NK-92 (cell line): ENCODE results near the gene CACNA2D4.
A peak's percentile ranks its signal among the peaks of the same experiment; 100 is the strongest.
"Not testable (repeated sequence)": the region's sequence is repeated elsewhere in the genome, so short reads cannot be mapped to it uniquely, and the experiment has no call there.

ENCODE experiments used
- DNase-seq: peaks from one replicate; lab custom pipeline; 2025; ENCODE audit not compliant: unreplicated experiment; lab: John Stamatoyannopoulos, UW

Gene CACNA2D4, protein sequence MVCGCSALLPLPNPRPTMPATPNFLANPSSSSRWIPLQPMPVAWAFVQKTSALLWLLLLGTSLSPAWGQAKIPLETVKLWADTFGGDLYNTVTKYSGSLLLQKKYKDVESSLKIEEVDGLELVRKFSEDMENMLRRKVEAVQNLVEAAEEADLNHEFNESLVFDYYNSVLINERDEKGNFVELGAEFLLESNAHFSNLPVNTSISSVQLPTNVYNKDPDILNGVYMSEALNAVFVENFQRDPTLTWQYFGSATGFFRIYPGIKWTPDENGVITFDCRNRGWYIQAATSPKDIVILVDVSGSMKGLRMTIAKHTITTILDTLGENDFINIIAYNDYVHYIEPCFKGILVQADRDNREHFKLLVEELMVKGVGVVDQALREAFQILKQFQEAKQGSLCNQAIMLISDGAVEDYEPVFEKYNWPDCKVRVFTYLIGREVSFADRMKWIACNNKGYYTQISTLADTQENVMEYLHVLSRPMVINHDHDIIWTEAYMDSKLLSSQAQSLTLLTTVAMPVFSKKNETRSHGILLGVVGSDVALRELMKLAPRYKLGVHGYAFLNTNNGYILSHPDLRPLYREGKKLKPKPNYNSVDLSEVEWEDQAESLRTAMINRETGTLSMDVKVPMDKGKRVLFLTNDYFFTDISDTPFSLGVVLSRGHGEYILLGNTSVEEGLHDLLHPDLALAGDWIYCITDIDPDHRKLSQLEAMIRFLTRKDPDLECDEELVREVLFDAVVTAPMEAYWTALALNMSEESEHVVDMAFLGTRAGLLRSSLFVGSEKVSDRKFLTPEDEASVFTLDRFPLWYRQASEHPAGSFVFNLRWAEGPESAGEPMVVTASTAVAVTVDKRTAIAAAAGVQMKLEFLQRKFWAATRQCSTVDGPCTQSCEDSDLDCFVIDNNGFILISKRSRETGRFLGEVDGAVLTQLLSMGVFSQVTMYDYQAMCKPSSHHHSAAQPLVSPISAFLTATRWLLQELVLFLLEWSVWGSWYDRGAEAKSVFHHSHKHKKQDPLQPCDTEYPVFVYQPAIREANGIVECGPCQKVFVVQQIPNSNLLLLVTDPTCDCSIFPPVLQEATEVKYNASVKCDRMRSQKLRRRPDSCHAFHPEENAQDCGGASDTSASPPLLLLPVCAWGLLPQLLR

DNA sequence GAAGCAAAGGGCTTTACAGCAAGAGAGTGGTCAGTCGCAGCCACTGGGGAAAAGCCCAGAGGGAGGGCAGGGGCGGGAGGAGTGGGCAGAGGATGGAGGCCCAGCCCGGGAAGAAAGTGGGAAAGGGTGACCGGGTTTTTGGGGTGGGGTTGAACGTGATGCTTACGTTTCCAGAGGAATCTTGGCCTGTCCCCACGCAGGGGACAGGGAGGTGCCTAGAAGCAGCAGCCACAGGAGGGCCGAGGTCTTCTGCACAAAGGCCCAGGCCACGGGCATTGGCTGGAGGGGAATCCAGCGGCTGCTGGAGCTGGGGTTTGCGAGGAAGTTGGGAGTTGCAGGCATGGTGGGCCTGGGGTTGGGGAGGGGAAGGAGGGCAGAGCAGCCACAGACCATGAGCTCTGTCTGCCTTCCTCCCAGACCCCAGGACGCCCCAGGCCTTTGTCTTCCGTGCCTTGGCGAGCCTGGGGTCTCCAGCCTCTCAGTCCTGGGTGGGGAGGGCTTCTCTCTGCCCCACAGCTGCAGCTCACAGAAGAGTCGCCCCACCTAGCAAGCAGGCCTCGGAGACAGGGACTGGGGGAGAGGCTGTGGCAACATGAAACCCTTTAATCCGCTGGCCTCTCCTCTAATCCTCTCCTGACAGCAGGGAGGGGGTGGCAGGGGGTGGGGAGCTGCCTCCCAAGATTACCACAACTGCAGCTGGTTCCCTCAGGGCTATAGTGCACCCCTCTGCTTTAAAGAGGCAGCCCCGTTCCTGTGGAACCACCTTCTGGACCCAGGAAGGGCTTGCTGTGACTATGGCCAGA lies at the start of gene CACNA2D4:
TSS of gene CACNA2D4 (minus strand) at position 572 of the 803 bp plus-strand sequence. CDS start at position 393, 179 bp downstream.
- DNase-seq = no peak

DNA sequence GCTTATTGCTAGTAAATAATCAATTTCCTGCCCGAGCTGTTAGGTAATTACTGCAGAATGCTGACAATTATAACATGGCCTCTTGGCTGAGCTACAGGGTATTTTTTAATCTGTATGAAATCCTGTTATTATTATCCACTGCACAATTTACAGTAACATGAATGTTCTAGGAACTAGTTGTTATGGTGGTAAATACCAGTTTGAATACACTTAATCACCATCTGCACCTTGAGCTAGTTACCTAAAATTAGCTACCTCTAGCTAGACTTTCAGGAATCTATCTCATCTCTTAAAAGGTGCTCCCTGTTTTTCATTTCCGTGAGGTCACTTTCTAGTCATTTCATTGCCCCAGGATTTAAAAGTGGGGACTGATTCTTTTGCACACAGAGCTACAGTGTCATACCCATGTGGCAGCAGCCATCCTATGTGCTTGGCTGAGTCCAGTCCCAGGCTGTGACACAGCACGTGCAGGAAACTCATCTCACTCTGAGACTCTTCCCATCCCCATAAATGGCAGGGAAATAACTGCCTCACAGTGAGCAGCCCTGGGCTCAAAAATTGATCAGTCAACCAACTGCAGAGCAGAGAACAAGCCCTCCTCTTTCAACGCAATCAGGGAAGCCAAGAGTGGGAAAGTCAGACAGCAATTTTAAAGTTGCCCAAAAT lies 48.2 kb upstream of the CACNA2D4 start:
- DNase-seq = no peak

DNA sequence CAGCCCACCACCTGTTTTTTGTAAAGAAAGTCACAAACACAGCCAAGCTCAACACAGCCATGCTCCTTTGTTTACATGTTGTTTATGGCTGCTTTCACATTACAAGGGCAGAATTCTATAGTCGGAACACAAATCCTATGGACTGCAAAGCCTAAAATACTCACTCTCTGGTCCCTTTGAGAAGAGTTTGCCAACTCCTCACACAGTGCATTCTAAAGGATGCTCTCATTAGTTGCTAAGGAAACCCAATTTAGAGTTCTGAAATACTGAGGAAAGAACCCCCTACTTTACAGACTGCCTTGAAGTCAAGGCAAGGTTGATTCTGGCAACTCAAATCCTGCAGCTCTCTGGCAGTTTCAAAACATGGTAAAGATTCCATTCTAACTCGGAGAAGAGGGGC lies 47.5 kb upstream of the CACNA2D4 start:
- DNase-seq = no peak

DNA sequence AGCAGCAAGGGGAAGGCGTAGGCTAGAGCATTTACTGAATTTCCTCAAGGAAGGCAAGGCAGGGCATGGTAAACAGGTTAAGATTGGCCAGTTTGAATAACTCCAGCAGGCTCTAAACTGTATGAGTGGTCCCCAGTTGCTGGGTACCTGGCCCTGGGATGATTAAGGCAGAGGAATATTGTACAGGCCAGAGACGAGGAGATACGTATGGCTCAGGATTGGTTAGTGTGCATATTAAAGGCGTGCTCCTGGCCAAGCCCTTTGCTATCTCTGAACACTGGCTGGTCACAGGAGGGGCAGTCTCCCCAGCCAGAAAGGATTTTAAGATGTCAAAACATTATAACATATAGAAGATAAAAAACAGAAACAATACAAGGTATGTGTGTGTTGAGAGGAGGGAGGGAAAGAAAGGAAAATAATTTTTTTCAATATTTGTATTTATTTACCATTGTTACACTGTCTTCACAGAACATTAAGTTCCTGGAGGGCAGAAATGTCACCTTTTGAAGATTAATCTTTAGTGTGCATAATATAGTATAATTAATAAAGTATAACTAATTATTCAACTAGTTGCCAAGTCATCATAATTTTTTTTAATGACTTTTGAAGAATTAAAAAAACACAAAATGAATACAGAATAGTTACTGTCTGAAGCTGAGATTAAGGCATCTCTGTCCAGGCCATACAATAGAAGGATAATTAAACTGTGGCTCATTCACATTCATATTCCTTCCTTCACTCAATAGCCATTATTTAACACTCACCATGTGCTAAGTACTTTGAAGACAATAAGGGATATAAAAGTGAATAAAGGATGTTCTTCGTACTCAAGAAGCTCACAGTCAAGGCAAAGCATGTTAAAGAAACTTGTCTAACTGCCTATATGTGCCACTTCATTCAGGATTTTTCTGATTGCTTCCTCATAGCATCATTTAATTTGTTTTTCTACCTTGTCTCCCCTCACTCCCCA lies 43.9 kb upstream of the CACNA2D4 start:
- DNase-seq = no peak

DNA sequence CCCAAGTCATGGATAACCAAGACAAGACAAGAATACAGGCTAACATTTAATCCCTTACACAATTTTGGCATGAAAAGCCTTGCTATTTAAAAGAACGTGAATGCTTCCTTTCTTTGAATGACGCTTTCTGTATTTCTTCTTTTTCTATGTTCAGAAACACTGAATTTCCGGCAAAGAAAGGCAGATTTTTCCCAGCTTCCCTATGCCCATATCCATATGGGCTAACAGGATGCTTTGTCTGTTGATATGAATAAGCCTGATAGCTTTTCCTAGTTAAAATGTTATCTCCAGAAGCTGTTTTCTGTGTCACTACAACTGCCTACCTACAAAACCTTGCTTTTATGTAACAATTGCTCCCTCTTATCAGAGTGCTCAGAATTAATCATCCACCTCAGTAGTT lies 38.3 kb upstream of the CACNA2D4 start:
- DNase-seq = no peak

DNA sequence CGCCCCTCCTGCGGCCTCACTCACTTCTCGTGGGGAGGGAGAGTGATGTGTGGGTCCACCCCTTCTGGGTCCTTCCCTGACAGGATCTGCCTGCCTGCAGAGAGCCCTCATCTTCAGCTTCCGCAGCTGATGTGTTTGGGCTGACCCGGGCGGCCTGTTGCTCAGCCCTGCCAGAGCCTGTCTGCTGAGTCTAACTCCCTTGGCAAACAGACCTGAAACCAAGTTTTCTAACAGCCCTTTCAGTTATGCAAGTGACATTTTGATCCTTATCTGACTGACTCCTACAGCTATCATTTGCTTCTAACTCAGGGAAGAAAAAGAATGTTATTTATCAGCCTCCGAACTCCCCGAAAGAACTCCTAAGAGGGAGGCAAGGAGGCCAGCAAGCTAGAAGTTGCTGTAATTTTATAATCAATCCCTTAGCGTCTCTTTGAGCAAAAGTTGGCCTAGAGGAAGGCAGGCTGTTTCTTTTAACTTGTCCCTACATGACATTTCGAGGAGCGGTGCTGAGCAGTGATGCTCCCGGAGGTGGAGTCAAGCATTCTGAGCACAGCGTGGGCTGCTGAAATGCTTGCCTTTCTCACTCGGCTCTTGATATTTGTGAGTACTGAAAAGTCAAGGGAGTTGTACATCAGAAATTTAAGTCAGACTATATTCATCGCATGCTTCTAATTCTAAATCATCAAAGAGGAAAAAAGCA lies 31.5 kb upstream of the CACNA2D4 start:
- no peak for DNase-seq

DNA sequence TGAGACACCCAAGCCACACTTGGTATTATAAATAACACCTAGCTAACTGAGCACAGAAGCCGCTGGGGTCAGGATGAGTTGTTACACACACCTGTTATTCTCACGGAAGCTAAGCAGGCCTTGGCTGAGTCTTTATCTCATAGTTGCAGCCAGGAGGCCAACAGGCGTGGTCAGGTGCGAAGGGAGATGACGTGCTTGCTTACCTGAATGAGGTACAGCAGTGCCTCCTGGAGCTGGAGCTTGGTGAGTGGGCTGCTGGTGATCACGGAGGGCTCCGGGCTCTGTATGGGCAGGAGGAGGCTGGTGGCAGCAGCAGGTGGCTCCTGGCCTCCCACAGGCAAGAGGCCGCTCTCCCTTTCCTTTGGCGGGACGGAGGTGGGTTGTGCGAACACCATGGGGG lies 30.4 kb upstream of the CACNA2D4 start:
- DNase-seq = no peak

DNA sequence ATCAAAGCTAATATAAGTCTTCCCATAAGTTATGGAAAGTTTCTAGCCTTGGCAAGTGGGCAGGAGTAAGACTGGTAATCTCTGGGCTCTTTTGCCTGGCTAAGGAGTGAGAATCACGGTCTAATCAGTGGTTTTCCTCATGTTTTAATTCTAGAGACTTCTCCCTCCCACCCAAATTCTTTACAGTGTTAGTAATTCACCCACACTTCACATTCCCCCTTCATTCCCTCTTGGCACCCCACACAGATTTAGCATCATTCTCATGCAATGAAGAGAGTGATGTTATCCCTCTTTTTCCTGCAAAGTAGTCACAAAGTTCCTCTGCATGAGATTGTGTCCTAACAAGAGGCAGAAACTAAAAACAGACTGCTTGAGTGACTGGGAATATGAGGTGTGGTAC lies 28.6 kb upstream of the CACNA2D4 start:
- DNase-seq = no peak

DNA sequence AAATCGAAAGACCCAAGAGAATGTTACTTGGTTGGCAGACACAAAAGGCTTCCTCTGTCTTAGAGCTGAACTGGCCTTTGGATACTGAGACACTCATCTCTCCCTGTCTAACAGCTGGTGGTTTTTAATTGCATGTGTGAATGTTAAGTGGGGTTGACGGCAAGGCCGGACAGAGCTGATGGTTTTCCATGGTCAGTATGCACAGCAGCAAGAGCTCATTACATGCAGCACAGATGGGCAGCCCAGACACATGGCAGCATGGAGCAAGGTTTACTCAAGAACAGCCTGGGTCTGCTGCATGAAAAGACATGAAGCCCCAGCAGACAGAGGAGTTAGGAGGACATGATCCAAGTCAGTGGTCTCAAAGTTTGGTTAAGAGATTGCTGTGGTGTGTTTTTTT lies 27.8 kb upstream of the CACNA2D4 start:
- DNase-seq = no peak

DNA sequence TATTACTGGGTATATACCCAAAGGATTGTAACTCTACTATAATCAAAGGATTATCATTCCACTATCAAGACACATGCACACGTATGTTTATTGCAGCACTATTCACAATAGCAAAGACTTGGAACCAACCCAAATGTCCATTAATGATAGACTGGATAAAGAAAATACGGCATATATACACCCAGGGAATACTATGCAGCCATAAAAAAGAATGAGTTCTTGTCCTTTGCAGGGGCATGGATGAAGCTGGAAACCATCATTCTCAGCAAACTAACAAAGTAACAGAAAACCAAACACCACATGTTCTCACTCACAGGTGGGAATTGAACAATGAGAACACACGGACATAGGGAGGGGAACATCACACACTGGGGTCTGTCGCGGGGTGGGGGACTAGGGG lies 27.1 kb upstream of the CACNA2D4 start:
- not testable (repeated sequence) for DNase-seq

DNA sequence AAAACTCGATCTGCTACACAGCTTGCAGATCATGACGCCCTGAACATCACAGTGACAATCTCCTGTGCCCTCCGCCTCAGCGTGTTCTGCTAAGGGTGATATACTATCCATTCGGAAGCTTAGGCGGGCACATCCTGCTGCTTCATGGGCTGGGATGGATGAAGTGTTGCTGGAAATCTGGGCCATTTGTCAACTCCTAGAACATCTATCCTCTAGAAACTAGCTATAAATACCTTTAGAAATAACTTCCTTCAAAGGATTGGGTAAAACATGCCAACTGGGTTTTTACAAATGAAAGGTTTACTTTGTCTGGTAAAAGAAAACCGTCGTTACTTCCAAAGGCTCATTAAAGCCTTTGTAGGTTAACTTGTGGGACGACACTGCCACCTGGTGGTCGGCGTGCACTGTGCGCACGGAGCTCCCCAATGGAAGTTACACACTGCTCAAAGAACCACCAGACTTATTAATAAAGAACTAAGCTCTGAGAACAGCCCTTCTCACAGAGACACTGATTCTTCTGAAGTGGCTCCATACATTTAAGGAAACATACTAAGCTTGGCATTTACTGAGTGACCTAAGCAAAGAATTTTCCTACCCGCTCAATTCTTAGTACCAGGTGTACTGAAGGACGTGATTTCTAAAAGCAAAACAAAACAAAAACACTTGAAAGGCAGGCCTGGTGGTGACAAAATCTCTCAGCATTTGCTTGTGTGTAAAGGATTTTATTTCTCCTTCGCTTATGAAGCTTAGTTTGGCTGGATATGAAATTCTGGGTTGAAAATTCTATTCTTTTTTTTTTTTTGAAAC lies 21.6 kb upstream of the CACNA2D4 start:
- peak; percentile 38 for DNase-seq

DNA sequence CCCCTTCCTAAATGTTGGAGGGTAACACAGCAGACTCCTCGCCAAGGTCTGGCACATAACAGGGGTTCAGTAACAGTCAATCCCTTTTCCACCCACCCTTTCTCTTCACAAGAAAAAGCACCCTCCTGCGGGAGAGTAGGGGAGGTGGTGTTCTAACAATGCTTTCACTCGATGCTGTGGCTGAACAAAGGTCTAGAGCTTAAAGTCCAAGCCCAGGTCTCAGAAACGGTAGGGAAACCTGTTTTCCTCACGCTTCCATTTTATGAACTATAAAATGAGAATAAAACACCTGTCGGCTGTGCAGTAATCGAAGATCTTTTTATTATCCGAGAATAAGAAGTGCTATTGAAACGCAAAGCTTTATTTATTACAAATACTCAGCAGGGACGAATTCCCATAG lies 20.9 kb upstream of the CACNA2D4 start:
- DNase-seq = no peak

DNA sequence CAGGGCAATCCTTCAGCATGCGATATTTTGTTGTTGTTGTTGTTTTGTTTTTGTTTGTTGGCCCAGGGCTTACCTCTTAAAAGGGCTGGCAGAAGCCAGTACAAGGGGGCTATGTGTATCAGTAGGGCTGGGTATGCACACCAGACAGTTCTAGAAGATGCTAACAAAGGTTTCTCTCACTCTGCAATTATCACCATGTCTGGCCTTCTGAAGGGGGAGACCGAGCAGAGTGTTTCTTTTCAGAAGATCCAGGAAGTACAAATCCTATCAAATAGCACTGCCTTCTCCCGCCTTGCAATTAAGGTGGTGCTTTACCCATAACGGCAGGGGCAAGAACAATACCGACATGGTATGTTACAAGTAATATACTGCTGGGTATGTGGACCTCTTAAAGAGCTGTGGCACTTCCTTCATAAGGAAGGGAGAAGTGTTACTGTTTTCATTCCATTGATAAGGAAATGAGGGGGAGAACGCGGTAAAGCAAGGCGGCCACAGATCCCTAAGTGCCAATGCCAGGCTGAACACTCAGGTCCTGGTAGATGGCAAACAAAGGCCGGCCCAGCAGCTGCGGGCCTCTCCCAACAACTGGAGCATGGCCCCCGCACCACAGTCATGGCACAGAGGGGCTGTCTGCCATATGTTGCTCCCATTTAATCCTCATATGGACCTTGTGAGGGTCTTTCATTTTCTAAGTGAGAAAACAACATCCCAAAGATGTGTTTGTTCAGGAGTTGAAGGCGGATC lies 19.2 kb upstream of the CACNA2D4 start:
- no peak for DNase-seq

DNA sequence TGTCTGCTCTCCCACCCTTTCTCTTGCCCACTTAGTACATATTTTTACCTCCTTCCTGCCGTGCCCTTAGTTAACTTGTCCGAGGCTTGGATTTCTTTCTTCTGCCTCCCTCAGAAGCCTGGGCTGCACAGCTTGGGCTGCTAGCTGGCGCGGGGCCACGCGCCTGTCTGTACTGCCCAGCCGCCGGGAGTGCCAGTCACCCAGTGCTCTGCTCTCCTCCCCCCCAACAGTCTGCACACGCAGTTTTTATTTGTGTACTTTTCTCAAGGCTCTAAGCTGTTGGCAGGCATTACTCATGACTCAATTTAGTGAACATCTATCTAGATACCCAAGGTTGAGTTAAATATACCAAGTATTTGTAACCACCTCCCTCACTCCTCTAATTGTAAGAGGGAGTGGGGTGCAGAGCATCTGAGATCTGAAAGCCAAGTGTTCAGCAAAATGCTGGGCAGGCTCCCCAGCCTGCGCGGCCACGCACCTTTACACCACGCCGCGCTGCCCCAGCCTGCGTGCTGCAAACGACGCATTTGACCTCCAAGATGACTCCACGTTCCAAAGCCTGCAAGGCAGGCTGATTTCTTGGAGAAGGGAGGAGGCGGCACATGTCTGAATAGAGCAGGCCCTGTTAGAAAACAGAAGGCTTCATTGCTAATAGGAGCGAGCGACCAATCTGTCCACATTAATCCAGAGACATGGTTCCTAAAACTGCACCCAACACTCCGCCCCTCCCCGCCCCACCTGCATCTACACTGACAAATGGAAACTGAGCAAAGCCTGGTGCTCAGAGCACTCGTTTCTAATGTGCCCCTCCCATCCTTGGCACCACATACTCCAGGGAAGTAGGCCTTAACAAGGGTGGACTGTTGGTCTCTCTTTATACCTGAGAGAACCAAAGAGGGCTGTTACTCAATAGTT lies 18.2 kb upstream of the CACNA2D4 start:
- DNase-seq = no peak

DNA sequence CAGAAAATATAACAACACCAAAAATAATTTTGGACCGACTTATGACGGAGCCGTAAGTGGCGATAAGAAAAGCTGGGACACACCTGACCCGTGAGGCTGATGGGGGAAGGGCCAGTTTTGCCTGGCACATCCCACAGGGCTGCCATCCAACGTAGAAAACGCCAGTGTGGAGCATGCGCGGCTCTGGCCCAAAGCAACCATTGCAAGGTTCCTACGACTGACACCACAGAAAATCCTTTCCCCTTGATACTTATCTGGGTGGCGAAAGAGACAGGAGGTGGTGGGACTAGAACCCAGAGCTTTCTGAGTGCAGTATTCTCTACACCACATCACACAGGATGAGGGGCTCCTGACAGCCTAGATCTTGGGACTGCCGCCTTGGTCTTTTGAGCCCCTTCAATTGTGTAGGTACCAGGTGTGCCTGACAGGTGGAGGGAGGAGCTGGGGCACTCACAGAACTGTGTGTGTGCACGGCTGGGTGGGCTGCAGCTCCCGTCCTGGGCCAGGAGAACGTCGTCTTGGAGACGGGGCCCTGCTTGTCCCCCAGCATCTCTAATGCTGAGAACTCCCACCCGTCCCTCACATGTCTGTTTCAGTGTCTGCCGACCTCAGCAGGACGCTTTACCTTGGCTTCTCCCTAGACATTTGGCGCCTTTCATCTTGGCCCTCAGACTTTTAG lies 17.4 kb upstream of the CACNA2D4 start:
- DNase-seq = no peak
